Colon (tissue), 2 donors: ENCODE measurements around the gene SNX24.
"Not testable (repeated sequence)": the region's sequence is repeated elsewhere in the genome, so short reads cannot be mapped to it uniquely, and the experiment has no call there.

ENCODE experiments used
- FAIRE-seq: peaks from 2 replicates; lab custom pipeline; 2012; peaks lifted over from hg19 to GRCh38; lab: Jason Lieb, UNC
- donor health status: control.
- donor health status: control.

SNX24 gene, protein sequence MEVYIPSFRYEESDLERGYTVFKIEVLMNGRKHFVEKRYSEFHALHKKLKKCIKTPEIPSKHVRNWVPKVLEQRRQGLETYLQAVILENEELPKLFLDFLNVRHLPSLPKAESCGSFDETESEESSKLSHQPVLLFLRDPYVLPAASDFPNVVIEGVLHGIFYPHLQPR

DNA sequence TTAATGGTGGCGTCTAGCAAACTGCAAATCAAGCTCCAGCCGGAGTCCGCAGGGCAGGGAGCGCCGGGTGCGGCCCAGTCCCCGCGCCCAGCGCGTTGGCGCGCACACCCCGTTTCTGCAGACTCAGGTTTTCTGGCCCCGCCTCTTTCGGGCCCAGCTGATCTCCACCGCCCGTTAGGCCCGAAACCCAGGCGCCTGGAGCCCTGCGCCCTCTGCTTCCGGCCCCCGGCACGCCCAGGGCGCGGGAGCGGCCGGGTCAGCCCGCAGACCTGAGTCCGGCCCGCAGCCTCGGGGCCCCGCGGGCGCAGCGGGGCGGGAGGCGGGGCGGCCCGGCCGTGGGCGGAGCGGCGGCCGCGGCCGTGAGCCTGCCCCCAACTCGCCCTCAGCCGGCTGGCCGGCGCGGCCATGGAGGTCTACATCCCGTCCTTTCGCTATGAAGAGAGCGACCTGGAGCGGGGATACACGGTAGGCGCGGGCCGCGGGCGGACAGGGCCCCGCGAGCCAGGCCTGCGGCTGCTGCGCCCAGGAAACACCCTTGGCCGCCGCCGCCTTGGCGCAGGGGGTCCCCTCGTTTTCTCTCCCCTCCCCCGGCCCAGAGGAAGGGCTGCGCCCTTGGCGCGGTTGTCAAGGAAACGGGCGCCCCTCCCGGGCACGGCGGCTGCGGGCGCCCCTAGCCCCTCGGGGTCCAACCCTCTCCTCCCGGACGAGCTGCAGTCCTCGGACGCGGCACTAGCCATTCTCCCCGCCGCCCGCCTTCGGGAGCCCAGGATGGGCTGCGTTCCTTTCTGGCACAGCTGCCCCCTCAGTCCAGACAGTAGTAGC is at the start of gene SNX24:
Gene SNX24, plus strand, starts transcription at position 385 of the 822 bp plus-strand sequence. Its CDS starts 21 bp downstream, at position 406.
- no peak for FAIRE-seq

DNA sequence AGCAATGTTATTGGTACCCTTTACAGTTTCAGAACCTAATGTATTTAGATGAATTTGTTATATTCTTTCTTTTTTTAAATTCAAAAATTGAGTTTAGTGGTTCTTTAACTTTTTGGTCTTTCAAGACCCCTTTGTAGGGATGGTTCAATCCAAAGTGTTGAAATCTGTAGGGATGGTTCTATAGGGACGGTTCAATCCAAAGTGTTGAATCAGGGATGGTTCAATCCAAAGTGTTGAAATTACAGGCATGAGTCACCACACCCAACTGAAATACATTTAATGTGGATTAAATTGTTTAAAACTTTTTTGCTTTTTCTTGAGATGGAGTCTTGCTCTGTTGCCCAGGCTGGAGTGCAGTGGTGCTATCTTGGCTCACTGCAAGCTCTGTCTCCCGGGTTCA is 39.9 kb upstream of the SNX24 start:
- FAIRE-seq, result no peak

DNA sequence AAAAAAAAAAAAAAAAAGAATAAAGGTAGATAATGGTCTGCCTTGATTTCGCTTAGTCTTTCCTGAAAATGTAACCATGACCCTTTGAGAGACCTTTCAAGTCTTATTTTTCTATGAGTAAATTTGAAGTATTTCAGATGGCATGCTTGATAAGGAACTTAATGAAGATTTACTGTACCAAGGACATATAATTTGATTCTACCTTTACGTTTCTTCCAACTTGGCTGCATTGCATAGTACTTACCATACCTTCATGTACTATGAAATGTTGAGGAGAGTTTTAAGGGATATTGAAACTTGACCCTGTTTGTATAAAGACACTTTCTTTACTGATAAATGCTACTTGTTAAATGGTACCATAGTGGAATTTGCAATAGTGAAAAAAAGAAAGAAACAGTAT is 35.0 kb upstream of the SNX24 start:
- FAIRE-seq, result no peak

DNA sequence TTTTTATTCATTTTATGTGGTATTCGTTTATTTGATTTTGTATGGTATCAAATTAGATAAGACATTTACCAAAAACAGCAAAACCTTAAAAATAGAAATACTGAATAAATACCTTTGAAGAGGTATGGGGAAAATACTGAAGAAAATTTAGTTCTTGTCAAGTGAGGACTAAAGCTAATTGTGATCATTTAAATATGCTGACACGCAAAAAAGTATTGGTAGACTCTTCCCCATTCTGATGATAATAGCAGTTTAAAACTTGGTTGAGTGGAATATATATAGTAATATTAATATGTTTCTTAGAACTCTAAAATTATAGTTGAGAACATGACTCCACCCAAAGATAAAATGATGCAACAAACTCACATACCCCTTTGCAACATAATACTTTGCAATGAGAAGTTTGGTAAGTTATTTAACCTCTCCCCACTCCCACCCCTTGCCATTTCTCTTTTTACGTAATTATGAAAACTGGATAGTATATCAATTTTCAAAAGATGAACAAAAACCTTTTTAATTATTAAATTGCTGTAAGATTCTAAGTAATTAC is 30.1 kb upstream of the SNX24 start:
- no peak for FAIRE-seq

DNA sequence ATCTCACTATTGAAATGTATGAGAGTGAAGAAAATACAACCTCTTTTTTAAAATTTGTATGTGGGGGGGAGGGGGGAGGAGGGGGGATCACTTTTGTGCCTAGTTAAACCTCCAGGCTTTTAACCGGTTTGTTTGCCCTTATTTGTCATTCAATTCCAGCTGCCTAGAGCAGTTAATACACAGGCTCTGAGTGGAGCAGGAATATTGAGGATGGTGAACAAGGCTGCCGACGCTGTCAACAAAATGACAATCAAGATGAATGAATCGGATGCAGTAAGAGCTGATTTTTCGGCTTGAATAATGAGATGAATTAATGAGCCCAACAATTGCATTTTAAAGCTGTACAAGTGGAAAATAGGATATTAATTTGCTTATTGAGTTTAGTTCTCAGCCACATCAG is 28.7 kb upstream of the SNX24 start:
- no peak for FAIRE-seq

DNA sequence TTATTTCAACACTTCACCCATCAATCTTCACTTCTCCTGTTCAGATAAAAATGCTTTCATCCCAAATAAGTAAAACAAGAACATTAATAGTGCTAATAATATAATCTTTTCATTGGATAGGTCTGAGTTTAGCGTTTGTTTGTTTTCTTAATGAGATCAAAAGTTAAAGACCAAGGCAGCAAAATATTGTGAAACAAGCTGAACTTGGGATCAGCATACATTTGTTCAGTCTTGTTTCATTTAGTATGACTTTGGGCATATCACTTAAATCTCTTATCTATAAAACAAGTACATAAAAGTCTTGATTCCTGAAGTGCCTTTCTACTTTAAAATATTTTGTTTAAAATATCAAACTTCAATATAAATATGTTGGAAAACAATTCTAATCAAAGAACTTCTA is 13.4 kb upstream of the SNX24 start:
- no peak for FAIRE-seq

DNA sequence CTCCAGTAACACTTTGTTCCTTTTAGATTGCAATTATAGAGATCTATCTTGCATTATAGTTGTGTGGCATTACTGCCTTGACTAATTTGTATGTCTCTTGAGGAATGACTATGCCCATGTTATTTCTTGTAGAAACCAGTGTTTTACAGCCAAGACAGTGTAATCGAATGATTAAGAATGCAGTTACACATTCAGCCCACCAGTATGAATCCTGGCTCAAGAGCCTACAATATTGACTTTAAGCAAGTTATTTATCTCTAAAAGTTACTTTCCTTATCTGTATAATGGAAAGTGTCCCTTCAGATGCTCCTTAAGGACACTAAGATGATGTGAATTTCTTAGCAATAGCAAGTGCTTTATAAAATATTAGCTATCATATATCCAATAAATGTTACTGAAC is 9.7 kb upstream of the SNX24 start:
- FAIRE-seq, result no peak

DNA sequence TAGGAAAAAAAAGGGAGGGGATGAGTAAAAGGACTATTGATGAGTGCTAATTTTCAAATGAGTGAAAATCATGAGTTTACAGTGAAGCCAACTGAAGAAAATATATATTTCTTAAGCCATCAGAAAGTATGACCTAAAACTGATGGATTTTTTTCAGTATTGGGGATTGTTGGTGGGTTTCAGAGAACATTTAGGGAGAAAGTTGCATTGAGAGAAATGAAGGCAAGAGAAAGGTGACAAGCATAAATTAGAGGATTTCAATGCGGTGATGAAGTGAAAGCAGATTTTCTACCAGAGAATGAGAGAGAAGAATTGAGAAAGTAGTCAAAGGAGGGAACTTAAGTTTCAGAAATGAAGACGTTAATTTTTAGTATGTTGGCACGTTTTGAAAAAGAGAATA is 8.5 kb upstream of the SNX24 start:
- FAIRE-seq, result no peak

DNA sequence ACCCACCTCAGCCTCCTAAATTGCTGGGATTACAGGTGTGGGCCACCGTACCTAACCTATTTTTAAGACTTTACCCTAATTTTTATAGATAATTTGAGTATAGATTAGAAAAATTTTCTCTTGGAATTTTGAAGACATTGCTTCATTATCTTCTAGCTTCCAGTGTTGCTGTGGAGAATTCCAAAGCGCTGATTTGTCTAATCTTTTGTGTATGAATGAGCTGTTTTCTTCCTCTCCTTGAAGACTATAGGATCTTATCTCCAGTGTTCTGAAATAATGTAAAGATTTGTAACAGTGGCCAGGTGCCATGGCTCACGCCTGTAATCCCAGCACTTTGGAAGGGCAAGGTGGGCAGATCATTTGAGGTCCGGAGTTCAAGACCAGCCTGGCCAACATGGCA is 5.7 kb upstream of the SNX24 start:
- FAIRE-seq, result no peak

DNA sequence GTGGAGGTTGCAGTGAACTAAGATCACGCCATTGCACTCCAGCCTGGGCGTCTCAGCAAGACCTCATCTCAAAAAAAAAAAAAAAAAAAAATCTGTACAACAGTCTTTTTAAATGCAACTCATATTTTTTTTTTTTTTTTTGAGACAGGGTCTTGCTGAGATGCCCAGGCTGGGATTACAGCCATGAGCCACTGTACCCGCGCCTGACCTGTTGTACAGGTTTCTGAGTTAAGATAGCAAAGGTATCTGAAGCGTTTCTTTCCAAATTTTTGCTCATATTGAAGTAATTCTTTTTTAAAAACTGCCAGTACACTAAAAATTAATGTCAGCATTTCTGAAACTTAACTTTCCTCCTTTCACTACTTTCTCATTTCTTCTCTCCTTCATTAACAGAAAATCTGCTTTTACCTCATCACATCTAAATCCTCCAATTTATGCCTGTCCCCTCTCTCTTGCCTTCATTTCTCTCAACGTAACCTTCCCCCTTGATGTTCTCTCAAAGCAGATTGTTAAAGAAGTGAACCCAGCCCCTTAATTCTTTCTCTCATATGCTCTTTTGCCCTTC is 3.3 kb upstream of the SNX24 start:
- FAIRE-seq, result no peak

DNA sequence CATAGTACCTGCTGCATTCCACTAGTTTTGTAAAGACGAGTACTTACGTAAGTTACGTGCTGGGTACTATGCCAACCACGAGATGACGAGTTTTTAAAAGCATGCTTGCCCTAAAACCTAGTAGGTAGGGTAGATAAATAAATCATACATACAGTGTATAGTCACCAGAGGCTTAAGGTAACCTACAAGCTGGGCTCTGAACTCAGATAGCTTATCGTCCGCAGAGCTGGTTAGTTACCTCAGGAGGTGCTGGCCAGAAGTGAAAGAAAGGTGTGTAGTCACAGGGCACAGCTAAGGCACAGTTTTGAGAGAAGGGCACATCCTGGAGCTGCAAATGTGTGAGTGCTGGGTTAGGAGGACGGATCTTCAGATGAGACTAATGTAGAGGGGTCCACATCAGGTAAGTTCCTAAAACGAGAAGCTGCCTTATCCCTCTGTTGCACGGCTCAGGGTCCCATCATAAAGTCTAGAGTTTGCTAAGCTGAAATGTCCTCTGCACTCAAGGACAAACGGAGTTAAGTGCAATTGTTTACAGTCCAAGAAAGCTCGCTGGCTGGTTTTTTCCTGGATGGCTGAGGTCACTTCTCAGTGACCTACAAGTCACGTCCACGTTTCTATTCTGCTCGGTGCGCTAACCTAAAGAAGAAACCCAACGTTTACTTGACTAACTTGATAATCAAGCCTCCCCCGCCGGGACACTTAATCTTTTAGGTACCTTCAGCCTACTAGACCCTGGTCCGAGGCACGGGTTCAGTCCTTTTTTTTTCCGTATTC is 1.1 kb upstream of the SNX24 start:
- no peak for FAIRE-seq

DNA sequence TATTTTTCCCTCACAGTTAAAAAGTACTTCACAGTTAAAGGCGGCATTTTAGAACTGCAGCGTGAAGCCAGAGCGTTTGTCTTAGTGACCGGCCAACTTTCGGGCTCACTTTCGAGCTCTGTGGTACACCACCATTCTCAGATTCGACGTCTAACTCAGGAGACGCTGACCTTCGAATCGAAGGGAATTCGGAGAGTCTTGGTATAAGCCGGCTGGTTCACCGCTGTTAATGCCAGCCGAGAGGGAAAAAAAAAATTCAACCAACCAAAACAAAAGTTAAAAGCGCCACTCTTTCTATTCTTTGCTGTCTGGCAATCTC is 544 bp upstream of the SNX24 start:
- FAIRE-seq, result no peak

DNA sequence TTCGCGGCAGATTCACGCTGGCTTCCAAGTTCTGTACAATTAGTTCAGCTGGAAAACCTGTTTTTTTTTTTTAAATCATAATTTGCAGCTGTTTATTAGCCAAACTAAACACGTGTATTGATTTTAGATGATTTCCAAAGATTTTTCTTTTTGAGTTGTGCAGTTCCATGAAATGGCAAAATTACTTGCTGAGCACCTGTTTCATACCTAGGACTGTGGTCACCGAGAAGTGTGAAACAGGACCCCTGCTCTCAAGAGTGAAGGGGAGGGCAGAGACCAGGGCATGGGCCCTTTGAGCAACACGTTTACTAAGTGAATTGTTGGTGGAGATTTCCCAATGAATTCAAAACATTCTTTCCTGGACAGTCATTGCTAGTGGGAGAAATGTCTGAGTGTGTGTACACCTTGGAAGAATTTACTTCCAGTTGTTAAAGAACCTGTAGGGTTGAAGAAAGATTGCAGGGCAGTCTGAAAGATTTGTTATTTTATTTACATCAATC is 688 bp downstream of the SNX24 start:
- FAIRE-seq, result no peak

DNA sequence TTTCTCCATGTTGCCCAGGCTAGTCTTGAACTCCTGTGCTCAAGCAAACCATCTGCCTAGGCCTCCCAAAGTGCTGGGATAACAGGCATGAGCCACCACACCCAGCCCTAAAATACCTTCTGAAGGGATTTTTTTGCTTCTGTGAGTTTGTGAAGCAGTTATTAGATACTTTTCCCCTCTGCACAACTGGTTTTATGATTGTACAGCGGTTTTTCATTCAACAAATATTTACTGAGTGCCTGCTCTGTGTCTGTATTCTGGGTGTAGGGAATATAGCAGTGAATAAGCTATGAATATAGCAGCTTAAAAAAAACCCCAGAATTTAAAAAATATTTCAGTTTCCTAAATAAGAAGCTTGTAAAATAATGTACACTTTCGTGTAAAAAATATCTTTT is 2.3 kb downstream of the SNX24 start:
- no peak for FAIRE-seq

DNA sequence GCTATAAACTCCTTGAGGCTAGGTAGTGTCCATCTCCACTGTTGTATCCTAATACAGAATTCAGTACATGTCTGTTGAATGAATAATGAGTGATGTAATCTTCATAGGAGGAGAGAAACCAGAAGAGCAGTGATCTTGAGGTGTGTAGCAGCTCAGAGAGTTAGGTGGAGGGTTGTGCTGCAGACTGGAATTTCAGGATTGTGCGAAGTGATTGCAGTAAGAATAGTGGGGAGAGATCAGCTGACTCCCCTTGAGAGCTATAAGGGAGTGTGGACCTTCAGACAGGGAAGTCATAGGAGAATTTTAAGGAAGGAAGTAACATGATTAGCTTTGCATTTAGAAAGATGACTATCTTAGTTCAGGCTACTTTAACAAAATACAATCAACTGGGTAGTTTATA is 4.4 kb downstream of the SNX24 start:
- FAIRE-seq, result no peak

DNA sequence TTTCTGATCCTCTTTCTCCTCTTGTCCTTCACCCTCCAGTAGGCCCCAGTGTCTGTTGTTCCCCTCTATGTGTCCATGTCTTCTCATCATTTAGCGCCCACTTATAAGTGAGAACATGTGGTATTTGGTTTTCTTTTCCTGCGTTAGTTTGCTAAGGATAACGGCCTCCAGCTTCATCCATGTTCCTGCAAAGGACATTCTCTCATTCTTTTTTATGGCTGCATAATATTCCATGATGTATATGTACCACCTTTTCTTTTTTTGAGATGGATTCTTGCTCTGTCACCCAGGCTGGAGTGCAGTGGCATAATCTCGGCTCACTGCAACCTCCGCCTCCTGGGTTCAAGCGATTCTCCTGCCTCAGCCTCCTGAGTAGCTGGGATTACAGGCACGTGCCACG is 12.1 kb downstream of the SNX24 start:
- FAIRE-seq, result not testable (repeated sequence)

DNA sequence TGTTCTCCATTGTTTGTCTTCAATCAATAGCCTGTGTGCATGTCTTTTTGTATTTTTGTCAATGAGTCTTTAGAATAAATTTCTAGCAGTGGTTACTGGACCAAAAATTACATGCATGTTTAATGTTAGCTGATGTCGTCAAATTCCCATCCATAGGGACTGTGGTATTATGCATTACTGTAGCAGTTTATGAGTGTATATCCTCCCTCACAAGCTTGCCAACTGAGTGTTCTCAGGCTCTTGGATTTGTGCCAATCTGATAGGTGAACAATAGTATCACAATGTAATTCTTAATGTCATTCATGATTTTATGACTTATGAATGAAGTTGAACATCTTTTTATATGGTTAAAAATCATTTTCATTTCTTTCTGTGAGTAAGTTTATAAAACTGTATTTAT is 13.0 kb downstream of the SNX24 start:
- no peak for FAIRE-seq

DNA sequence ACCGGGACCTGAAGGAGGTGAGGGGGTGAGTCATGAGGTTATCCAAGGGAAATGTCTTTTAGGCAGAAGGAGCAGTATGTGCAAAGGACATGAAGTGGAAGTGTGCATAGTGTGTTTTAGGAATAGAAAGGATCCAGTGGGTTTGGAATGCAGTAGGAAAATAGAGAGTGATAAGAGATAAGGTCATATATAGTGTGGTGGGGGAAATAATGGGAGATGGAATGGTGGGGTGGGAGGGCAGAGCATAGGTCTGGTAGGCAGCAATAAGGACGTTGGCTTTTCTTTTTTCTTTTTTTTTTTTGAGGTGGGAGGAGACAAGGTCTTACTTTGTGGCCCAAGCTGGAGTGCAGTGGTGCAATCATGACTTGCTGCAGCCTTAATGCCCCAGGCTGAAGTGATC is 17.8 kb downstream of the SNX24 start:
- FAIRE-seq, result no peak

DNA sequence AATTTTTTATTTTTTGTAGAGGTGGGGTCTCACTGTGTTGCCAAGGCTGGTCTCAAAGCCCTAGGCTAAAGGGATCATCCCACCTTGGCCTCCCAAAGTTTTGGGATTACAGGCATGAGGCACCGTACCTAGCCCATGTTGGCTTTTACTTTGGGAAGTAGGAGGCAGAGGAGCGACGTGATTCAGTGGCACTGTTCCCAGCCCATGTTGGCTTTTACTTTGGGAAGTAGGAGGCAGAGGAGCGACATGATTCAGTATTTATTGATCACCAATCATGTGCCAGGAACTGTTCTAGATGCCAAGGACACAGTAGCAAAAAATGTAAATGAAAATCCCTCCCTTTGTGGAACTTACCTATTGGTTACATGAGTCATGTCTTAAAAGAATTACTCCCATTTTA is 18.3 kb downstream of the SNX24 start:
- FAIRE-seq, result no peak

DNA sequence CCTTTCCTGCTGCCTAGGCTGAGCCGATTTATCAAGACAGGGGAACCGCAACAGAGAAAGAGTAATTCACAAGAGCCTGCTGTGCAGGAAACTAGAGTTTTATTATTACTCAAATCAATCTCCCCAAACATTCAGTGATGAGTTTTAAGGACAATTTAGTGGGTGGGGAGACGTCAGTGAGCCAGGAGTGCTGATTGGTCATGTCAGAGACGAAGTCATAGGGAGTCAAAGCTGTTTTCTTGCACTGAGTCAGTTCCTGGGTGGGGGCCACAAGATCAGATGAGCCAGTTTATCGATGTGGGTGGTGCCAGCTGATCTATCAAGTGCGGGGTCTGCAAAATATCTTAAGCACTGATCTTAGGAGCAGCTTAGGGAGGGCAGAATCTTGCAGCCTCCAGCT is 19.0 kb downstream of the SNX24 start:
- no peak for FAIRE-seq

DNA sequence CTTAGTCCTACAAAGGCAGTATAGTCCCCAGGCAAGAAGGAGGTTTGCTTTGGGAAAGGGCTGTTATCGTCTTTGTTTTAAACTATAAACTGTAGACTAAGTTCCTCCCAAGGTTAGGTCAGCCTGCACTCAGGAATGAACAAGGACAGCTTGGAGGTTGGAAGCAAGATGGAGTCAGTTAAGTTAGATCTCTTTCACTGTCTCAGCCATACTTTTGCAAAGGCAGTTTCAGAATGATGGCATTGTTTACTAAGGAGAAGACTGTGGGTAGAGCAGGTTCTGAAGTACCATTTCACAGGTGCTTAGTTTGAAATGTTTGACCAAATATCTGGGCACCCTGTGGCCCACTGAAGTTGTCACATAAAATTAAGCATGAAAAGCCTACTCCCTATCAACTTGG is 19.4 kb downstream of the SNX24 start:
- FAIRE-seq, result no peak

DNA sequence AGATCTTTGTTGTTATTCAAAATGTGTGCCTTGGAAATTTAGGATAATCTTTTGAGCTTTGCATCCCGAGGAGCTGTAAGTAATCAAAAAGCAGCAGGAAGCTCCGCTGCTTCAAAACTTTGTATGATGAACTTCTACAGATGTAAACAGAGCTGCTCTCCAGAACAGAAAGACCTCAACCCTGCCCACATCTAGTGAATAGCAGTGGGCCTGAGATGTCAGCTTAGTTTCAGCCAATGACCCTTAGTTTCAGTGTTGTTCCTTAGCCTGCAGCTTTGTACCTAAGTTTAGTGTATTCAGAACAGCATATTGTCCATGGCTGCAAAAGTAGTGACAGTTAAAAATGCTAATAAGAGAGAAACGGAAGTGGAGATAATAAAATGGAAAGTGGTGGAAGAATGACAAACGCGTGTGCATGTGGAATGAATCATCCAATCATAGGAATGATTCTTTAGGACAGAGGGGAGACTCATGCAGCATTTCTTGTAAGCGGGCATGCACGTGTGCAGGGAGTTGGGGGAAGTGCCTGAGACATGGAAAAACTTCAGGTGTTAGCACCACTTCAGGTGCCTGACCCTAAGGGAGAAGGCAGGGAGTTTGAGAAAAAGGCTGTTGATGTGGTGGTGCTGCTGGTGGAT is 24.9 kb downstream of the SNX24 start:
- FAIRE-seq, result no peak
